Activated CD4-positive, alpha-beta T cell treated with anti-CD3 and anti-CD28 coated beads, Interleukin-2, amount 10 ng/mL, durations not matched to agents 7 days and 5 days (primary cell): Measurements from ENCODE around the gene CTDP1. TPM values are rescaled to one million over a fixed set of nuclear protein-coding genes. Genes with fewer than 3 reads are reported as not detected.
"Not testable (repeated sequence)": the region's sequence is repeated elsewhere in the genome, so short reads cannot be mapped to it uniquely, and the experiment has no call there.

Source experiments
- CTCF ChIA-PET: fragments of 350-600 bp; sonication (Branson Sonifier 250); formaldehyde crosslinking; loops from one replicate; lab custom pipeline; 2021; ENCODE audit warnings: antibody characterized with exemption; lab: Charles Lee
- POLR2A ChIA-PET: fragments of 350-600 bp; sonication (Branson Sonifier 250); formaldehyde crosslinking; loops from one replicate; lab custom pipeline; 2021; ENCODE audit warnings: antibody characterized with exemption; lab: Charles Lee
- DNase-seq: peaks from one replicate; pipeline ENCODE4 v3.0.0-alpha.2; 2020
- H3K27ac Mint-ChIP-seq: one replicate; pipeline ENCODE4 v1.8.0; 2021; ENCODE audit warnings: mild to moderate bottlenecking, moderate library complexity, mixed read lengths
- H3K27me3 Mint-ChIP-seq: one replicate; pipeline ENCODE4 v1.8.0; 2021; ENCODE audit warnings: mixed read lengths
- H3K36me3 Mint-ChIP-seq: one replicate; pipeline ENCODE4 v1.8.0; 2021; ENCODE audit warnings: low read depth, mixed read lengths
- H3K4me1 Mint-ChIP-seq: one replicate; pipeline ENCODE4 v1.8.0; 2021; ENCODE audit warnings: mixed read lengths
- H3K4me3 Mint-ChIP-seq: one replicate; pipeline ENCODE4 v1.8.0; 2021; ENCODE audit warnings: mild to moderate bottlenecking, moderate library complexity, mixed read lengths
- H3K9me3 Mint-ChIP-seq: one replicate; pipeline ENCODE4 v1.8.0; 2021; ENCODE audit warnings: mixed read lengths
- total RNA-seq, 2 experiments: library from RNA; stranded (reverse); gene quantifications; one replicate each; pipeline ENCODE4 v1.2.3, GENCODE V29; 2021

The CTDP1 gene
- total RNA-seq, 2 experiments from 2014 or later = 30.9 to 35.0 TPM

- Mint-ChIP-seq H3K4me3 (no peak overlapping the region), H3K27ac (no peak overlapping the region), H3K9me3 (no peaks in the 10 kb centered on the region), H3K36me3 (peaks cover 11% of the 10 kb centered on the region), H3K4me1 (peaks cover 17% of the 10 kb centered on the region), H3K27me3 (no peaks in the 10 kb centered on the region)
- ChIA-PET CTCF (no interaction called here), POLR2A (no interaction called here)
- no peak for DNase-seq
Measured at GRCh38 chr18:79692056-79692455, 12.5 kb downstream of the CTDP1 start.

GRCh38 chr18:79692886-79693285 is 13.3 kb downstream of the CTDP1 start:
- Mint-ChIP-seq H3K27me3 (no peaks in the 10 kb centered on the region), H3K36me3 (peaks cover 15% of the 10 kb centered on the region), H3K4me1 (peaks cover 15% of the 10 kb centered on the region), H3K4me3 (no peak overlapping the region), H3K9me3 (no peaks in the 10 kb centered on the region), H3K27ac (no peak overlapping the region)
- DNase-seq = no peak
- POLR2A ChIA-PET = no interaction called here
- CTCF ChIA-PET = no interaction called here

- peaks cover 13% of the 10 kb centered on the region for H3K4me1 Mint-ChIP-seq
- H3K9me3 Mint-ChIP-seq = no peaks in the 10 kb centered on the region
- no peak overlapping the region for H3K27ac Mint-ChIP-seq
- peaks cover 23% of the 10 kb centered on the region for H3K36me3 Mint-ChIP-seq
- no peak overlapping the region for H3K4me3 Mint-ChIP-seq
- CTCF ChIA-PET = no interaction called here
- H3K27me3 Mint-ChIP-seq = no peaks in the 10 kb centered on the region
- DNase-seq = no peak
- POLR2A ChIA-PET = no interaction called here
Measured at GRCh38 chr18:79693561-79694205, 14.1 kb downstream of the CTDP1 start.

- H3K27me3 Mint-ChIP-seq, H3K4me3 Mint-ChIP-seq, POLR2A ChIA-PET, H3K27ac Mint-ChIP-seq, DNase-seq, CTCF ChIA-PET, H3K9me3 Mint-ChIP-seq: not testable (repeated sequence)
- peaks cover 11% of the 10 kb centered on the region for H3K4me1 Mint-ChIP-seq
- peaks cover 23% of the 10 kb centered on the region for H3K36me3 Mint-ChIP-seq
Measured at GRCh38 chr18:79694206-79694894, 14.7 kb downstream of the CTDP1 start.

GRCh38 chr18:79694895-79695213 is 15.3 kb downstream of the CTDP1 start:
- ChIA-PET CTCF (no interaction called here), POLR2A (no interaction called here)
- no peak for DNase-seq
- Mint-ChIP-seq H3K27ac (no peak overlapping the region), H3K9me3 (no peaks in the 10 kb centered on the region), H3K27me3 (no peaks in the 10 kb centered on the region), H3K36me3 (peaks cover 26% of the 10 kb centered on the region), H3K4me1 (peaks cover 11% of the 10 kb centered on the region), H3K4me3 (no peak overlapping the region)

GRCh38 chr18:79695269-79695668 is 15.7 kb downstream of the CTDP1 start:
- no peak overlapping the region for H3K27ac Mint-ChIP-seq
- POLR2A ChIA-PET = no interaction called here

GRCh38 chr18:79695856-79696850 is 16.6 kb downstream of the CTDP1 start:
- DNase-seq = no peak
- ChIA-PET POLR2A (no interaction called here), CTCF (no interaction called here)
- Mint-ChIP-seq H3K27me3 (no peaks in the 10 kb centered on the region), H3K36me3 (peaks cover 39% of the 10 kb centered on the region), H3K4me3 (no peak overlapping the region), H3K4me1 (peaks cover 7% of the 10 kb centered on the region), H3K27ac (no peak overlapping the region), H3K9me3 (no peaks in the 10 kb centered on the region)

More at GRCh38 chr18:79695269-79695668, 15.7 kb downstream of the CTDP1 start:
- DNase-seq = no peak
- H3K4me1 Mint-ChIP-seq = peaks cover 11% of the 10 kb centered on the region
- peaks cover 30% of the 10 kb centered on the region for H3K36me3 Mint-ChIP-seq
- no peaks in the 10 kb centered on the region for H3K9me3 Mint-ChIP-seq
- CTCF ChIA-PET = no interaction called here
- no peaks in the 10 kb centered on the region for H3K27me3 Mint-ChIP-seq
- no peak overlapping the region for H3K4me3 Mint-ChIP-seq

GRCh38 chr18:79697178-79697577 is 17.6 kb downstream of the CTDP1 start:
- H3K36me3 Mint-ChIP-seq = peaks cover 42% of the 10 kb centered on the region
- no peaks in the 10 kb centered on the region for H3K9me3 Mint-ChIP-seq
- CTCF ChIA-PET = no interaction called here
- H3K27me3 Mint-ChIP-seq = no peaks in the 10 kb centered on the region
- no peak overlapping the region for H3K4me3 Mint-ChIP-seq
- no peak overlapping the region for H3K27ac Mint-ChIP-seq
- POLR2A ChIA-PET = no interaction called here
- no peak for DNase-seq
- H3K4me1 Mint-ChIP-seq = peaks cover 6% of the 10 kb centered on the region

GRCh38 chr18:79697976-79698375 is 18.4 kb downstream of the CTDP1 start:
- Mint-ChIP-seq H3K36me3 (peaks cover 42% of the 10 kb centered on the region), H3K9me3 (no peaks in the 10 kb centered on the region), H3K4me3 (no peak overlapping the region), H3K27ac (no peak overlapping the region), H3K27me3 (no peaks in the 10 kb centered on the region), H3K4me1 (peaks cover 2% of the 10 kb centered on the region)
- CTCF ChIA-PET = no interaction called here
- DNase-seq = no peak
- POLR2A ChIA-PET = no interaction called here

GRCh38 chr18:79698668-79699335 is 19.2 kb downstream of the CTDP1 start:
- ChIA-PET POLR2A (no interaction called here), CTCF (interaction anchor here (1.4 kb wide), 1 partner anchor 11 kb away, joined by 3 read pairs; no protein-coding TSS in a partner anchor)

GRCh38 chr18:79699653-79700052 is 20.1 kb downstream of the CTDP1 start:
- Mint-ChIP-seq H3K27me3 (no peaks in the 10 kb centered on the region), H3K36me3 (peaks cover 53% of the 10 kb centered on the region), H3K9me3 (no peaks in the 10 kb centered on the region), H3K4me1 (no peaks in the 10 kb centered on the region), H3K4me3 (no peak overlapping the region), H3K27ac (no peak overlapping the region)
- ChIA-PET CTCF (interaction anchor here (1.4 kb wide), 1 partner anchor 12 kb away, joined by 3 read pairs; no protein-coding TSS in a partner anchor), POLR2A (no interaction called here)
- no peak for DNase-seq

More at GRCh38 chr18:79698668-79699335, 19.2 kb downstream of the CTDP1 start:
- Mint-ChIP-seq H3K36me3 (peaks cover 47% of the 10 kb centered on the region), H3K27me3 (no peaks in the 10 kb centered on the region), H3K9me3 (no peaks in the 10 kb centered on the region), H3K4me3 (no peak overlapping the region), H3K27ac (no peak overlapping the region), H3K4me1 (no peaks in the 10 kb centered on the region)
- DNase-seq = no peak

- no peaks in the 10 kb centered on the region for H3K9me3 Mint-ChIP-seq
- no peak overlapping the region for H3K27ac Mint-ChIP-seq
- peaks cover 56% of the 10 kb centered on the region for H3K36me3 Mint-ChIP-seq
- DNase-seq = no peak
- H3K4me1 Mint-ChIP-seq = no peaks in the 10 kb centered on the region
- H3K4me3 Mint-ChIP-seq = no peak overlapping the region
- POLR2A ChIA-PET = no interaction called here
- CTCF ChIA-PET = interaction anchor here (0.6 kb wide), 1 partner anchor 9 kb away, joined by 3 read pairs; no protein-coding TSS in a partner anchor
- no peaks in the 10 kb centered on the region for H3K27me3 Mint-ChIP-seq
Measured at GRCh38 chr18:79702906-79703305, 23.3 kb downstream of the CTDP1 start.
